Large intestine (tissue), 3 donors: Measurements from ENCODE around the gene RRP12. TPM values are rescaled to one million over a fixed set of nuclear protein-coding genes. Genes with fewer than 3 reads are reported as not detected.
A peak's percentile ranks its signal among the peaks of the same experiment; 100 is the strongest.

ENCODE experiments used
- DNase-seq, 2 donors: peaks; one replicate each; pipeline versions ENCODE4 v3.0.0 to v3.0.0-alpha.2; 2013
- H3K27ac ChIP-seq: one replicate; pipeline ENCODE4 v1.5.1; 2013; ENCODE audit warnings: low read length
- H3K27me3 ChIP-seq: 2 replicates; pipeline ENCODE4 v1.6.1; 2013; ENCODE audit warnings: low read length; ENCODE audit not compliant: control insufficient read depth, insufficient read depth
- H3K36me3 ChIP-seq: 2 replicates; pipeline ENCODE4 v1.6.1; 2013; ENCODE audit warnings: low read length; ENCODE audit not compliant: control insufficient read depth, insufficient read depth
- H3K4me1 ChIP-seq: one replicate; pipeline ENCODE4 v1.6.1; 2013; ENCODE audit warnings: low read length; ENCODE audit not compliant: control insufficient read depth, insufficient read depth
- H3K4me3 ChIP-seq: one replicate; pipeline ENCODE4 v1.5.1; 2013; ENCODE audit warnings: low read length
- H3K9me3 ChIP-seq: one replicate; pipeline ENCODE4 v1.6.1; 2013; ENCODE audit warnings: mild to moderate bottlenecking, low read depth, low read length, moderate library complexity; ENCODE audit not compliant: control insufficient read depth
- WGBS: methylation state at CpG from one replicate; pipeline ENCODE4 v1.1.5; 2013; ENCODE audit warnings: low lambda C conversion rate; ENCODE audit not compliant: insufficient coverage; 5-methylcytosine and 5-hydroxymethylcytosine counted together
- polyA plus RNA-seq: library from polyadenylated mRNA; unstranded; fragments of 120-200 nt; gene quantifications from one replicate; pipeline ENCODE4 v1.2.1, GENCODE V29; 2013

The RRP12 gene
- polyA plus RNA-seq, 1 donor: 25.3 TPM

DNA sequence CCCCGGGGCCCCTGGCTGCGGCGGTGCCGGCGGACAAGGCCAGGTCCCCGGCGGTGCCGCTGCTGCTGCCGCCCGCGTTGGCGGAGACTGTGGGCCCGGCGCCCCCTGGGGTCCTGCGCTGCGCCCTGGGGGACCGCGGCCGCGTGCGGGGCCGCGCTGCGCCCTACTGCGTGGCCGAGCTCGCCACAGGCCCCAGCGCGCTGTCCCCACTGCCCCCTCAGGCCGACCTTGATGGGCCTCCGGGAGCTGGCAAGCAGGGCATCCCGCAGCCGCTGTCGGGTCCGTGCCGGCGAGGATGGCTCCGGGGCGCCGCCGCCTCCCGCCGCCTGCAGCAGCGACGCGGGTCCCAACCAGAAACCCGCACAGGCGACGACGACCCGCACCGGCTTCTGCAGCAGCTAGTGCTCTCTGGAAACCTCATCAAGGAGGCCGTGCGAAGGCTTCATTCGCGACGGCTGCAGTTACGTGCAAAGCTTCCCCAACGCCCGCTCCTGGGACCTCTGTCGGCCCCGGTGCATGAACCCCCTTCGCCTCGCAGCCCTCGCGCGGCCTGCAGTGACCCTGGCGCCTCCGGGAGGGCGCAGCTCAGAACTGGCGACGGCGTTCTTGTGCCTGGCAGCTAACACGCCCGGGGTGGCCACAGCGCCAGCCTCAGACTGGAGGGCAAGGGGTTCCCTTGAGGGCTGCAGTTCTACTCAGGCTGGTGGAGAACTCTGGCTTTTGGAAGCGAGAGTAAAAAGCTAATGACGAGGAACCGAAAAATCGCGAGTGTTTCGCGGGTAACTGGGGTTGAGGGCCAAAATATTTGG, 81.3 kb downstream of the RRP12 start:
- peak overlapping the region; percentile 74 for H3K4me3 ChIP-seq
- H3K27ac ChIP-seq: peak overlapping the region; percentile 24
- peak in 1 of 2 donors; percentile 75 for DNase-seq
- no peaks in the 10 kb centered on the region for H3K36me3 ChIP-seq
- peaks cover 11% of the 10 kb centered on the region for H3K4me1 ChIP-seq
- no CpG with 5 or more reads among the region's 83 CpGs for WGBS
- H3K9me3 ChIP-seq: no peaks in the 10 kb centered on the region
- H3K27me3 ChIP-seq: peaks cover 21% of the 10 kb centered on the region

DNA sequence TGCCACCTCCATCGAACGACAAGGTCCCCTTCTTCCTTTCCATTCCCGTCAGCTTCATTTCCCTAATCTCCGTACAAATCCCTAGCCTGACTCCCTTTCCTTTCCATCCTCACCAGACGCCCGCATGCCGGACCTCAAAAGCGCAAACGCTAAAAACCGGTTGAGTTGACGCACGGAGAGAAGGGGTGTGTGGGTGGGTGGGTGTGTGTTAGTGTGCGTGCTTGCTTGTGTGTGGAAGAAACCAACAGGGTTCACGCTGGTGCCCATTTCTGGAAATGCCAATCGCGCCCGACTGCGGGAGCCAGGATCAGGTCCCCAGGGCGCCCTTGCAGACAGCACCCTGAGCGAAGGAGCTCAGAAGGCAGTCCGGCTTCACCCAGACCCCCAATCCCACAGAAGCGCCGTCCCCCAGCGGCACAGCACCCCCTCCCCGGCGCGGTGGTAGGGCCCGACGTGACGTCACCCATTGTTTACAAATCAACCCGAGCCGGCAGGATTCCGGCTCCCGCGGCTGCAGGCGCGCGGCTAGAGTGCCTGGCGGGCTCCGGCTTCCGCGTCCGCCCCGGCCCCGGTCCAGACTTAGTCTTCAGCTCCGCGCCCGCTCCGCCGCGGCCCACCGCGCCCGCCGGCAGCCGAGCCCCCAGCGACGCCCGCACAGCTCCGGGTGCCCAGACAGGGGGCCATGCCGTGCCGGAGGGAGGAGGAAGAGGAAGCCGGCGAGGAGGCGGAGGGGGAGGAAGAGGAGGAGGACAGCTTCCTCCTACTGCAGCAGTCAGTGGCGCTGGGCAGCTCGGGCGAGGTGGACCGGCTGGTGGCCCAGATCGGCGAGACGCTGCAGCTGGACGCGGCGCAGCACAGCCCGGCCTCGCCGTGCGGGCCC, 82.1 kb downstream of the RRP12 start, which contains the start of gene FRAT1:
FRAT1 (plus strand) TSS at position 500 of the 880 bp plus-strand sequence; CDS start at position 683, 183 bp downstream.
- no peaks in the 10 kb centered on the region for H3K36me3 ChIP-seq
- DNase-seq: peak; percentile 80 to 94
- peak within 1 kb of the TSS; percentile 92 for H3K27ac ChIP-seq
- no peaks in the 10 kb centered on the region for H3K9me3 ChIP-seq
- H3K27me3 ChIP-seq: peaks cover 21% of the 10 kb centered on the region
- H3K4me3 ChIP-seq: peak within 1 kb of the TSS; percentile 74
- peaks cover 11% of the 10 kb centered on the region for H3K4me1 ChIP-seq
- WGBS: no CpG with 5 or more reads among the region's 79 CpGs

DNA sequence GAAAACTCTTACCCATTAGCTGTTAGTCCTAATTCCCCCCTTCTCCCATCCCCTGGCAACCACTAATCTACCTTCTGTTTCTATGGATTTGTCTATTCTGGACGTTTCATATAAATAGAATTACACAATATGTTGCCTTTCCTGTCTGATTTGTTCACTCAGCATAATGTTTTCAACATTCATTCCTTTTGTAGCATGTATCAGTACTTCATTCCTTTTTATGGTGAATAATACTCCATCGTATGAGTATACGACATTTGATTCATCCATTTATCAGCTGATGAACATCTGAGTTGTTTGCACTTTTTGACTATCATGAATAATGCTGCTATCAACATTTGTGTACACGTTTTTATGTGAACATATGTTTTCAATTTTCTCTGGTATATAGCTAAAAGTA, 86.5 kb downstream of the RRP12 start:
- no peak overlapping the region for H3K27ac ChIP-seq
- H3K27me3 ChIP-seq: no peaks in the 10 kb centered on the region
- WGBS: 33% methylated on average over 1 of the region's 4 CpGs
- H3K4me1 ChIP-seq: peaks cover 3% of the 10 kb centered on the region
- no peaks in the 10 kb centered on the region for H3K9me3 ChIP-seq
- no peak overlapping the region for H3K4me3 ChIP-seq
- no peak for DNase-seq
- no peaks in the 10 kb centered on the region for H3K36me3 ChIP-seq

DNA sequence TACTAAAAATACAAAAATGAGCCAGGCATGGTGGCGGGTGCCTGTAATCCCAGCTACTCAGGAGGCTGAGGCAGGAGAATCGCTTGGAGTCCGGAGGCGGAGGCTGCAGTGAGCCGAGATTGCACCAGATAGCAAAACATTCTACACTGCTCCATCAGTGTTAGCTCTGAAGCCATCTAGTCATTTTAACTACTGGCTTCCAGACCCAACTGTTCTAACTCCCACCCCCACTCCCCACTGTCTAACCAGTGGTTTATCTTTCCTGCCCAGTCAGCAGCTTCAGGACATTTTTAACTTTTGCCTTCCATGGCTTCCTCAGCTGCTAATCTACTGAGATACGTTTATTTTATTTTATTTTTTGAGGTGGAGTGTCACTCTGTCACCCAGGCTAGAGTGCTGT, 88.2 kb downstream of the RRP12 start:
- DNase-seq: no peak
- Histone ChIP-seq H3K4me3 (no peak overlapping the region), H3K4me1 (no peaks in the 10 kb centered on the region), H3K36me3 (no peaks in the 10 kb centered on the region), H3K9me3 (no peaks in the 10 kb centered on the region), H3K27ac (no peak overlapping the region), H3K27me3 (no peaks in the 10 kb centered on the region)
- WGBS: 67% methylated on average over 1 of the region's 6 CpGs

DNA sequence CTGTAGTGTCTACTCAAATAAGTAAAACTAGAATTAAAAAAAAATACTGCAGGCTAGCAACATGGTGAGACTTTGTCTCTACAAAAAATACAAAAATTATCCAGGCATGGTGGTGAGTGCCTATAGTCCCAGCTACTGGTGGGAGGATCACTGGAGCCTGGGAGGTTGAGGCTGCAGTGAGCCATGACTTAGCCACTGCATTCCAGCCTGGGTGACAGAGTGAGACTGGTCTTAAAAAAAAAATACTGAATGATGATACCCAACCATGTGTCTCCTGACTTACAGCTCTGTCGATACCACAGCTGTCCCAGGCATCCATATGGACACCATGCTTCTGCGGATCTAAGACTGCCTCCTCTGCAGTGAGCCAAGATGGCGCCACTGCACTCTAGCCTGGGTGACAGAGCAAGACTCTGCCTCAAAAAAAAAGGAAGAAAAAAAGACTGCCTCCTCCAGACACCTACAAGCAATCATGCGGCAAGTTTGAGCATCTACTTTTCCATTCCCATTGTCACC, 90.0 kb downstream of the RRP12 start:
- Histone ChIP-seq H3K4me3 (no peak overlapping the region), H3K4me1 (no peaks in the 10 kb centered on the region), H3K27ac (no peak overlapping the region), H3K9me3 (no peaks in the 10 kb centered on the region), H3K27me3 (no peaks in the 10 kb centered on the region), H3K36me3 (no peaks in the 10 kb centered on the region)
- no CpG with 5 or more reads among the region's 4 CpGs for WGBS
- DNase-seq: no peak

DNA sequence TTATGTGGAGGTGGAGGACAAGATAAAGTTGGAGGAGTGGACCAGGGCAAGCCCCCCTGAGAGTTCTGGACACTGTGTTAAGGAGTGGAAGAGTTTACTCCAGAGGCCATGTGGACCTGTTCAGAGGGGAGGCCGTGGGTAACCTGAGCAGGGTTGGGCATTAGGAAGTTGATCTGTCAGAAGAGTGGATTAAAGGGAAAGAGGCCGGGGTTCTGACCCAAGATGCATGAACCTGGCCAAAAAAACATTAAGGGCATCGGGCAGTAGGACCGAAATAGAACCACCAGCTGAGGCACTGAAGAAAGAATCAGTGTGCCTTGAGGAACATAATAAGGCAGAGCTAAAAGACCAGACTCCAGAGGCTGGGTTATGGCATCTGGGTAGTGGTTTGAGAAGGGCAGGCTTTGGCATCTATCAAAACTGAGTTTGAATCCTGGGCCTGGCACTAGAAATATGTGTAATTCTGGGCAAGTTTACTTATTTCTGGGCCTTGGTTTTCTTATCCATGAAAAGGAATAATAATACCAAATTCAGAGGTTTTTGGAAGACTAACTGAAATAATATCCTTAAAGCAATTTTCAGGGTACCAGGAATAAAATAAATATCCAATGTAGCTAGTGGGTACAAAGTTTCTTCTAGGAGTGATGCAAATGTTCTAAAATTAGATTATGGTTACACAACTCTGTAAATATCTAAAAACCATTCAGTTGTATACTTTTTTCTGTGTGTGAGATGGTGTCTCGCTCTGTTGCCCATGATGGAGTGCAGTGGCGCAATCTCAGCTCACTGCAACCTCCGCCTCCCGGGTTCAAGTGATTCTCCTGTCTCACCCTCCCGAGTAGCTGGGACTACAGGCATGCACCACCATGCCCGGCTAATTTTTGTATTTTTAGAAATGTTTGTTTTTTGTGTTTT, 93.0 kb downstream of the RRP12 start:
- H3K9me3 ChIP-seq: no peaks in the 10 kb centered on the region
- no peaks in the 10 kb centered on the region for H3K36me3 ChIP-seq
- H3K27ac ChIP-seq: no peak overlapping the region
- H3K27me3 ChIP-seq: no peaks in the 10 kb centered on the region
- no peaks in the 10 kb centered on the region for H3K4me1 ChIP-seq
- no peak overlapping the region for H3K4me3 ChIP-seq
- no peak for DNase-seq
- 0% methylated on average over 1 of the region's 10 CpGs for whole genome bisulfite sequencing

DNA sequence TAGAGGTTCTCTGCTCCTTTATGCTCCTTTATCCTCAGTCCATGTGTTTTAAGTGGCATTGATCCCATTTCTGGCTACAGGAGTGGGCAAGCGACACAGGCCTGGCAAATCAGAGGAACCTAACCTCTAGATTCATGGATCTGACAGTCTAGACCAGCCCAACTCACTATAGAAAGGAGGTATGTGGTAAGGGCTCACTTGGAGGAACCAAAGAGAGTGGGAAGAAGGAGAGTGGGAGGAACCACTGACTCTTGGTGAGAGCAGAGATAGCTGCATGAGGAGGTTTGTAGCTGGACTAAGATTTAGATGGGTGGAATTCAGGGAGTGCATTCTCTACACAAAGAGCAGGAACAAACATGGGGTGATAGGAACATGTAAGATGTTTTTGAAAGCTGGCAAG, 93.7 kb downstream of the RRP12 start:
- Histone ChIP-seq H3K27me3 (no peaks in the 10 kb centered on the region), H3K9me3 (no peaks in the 10 kb centered on the region), H3K4me1 (no peaks in the 10 kb centered on the region), H3K4me3 (no peak overlapping the region), H3K36me3 (no peaks in the 10 kb centered on the region), H3K27ac (no peak overlapping the region)
- no peak for DNase-seq
- no CpG with 5 or more reads among the region's 1 CpG for WGBS

Other genes starting within 250 kb of the RRP12 start
- gene SLIT1, start 215.4 kb downstream of the RRP12 start, polyA plus RNA-seq: 1.6 TPM
- gene ARHGAP19, start 108.7 kb downstream of the RRP12 start, polyA plus RNA-seq: 17.2 TPM
- 5.6 TPM for gene FRAT1, start 82.1 kb downstream of the RRP12 start, polyA plus RNA-seq
- gene FRAT2, start 66.6 kb downstream of the RRP12 start, polyA plus RNA-seq: 26.0 TPM
- 138 TPM for gene PGAM1, start 24.9 kb upstream of the RRP12 start, polyA plus RNA-seq
- gene EXOSC1, start 44.7 kb upstream of the RRP12 start, polyA plus RNA-seq: 39.1 TPM
- gene ZDHHC16, start 44.8 kb upstream of the RRP12 start, polyA plus RNA-seq: 30.7 TPM
- 62.5 TPM for gene MMS19, start 97.1 kb upstream of the RRP12 start, polyA plus RNA-seq
- 4.1 TPM for gene UBTD1, start 97.6 kb upstream of the RRP12 start, polyA plus RNA-seq
- 0.13 TPM for gene ANKRD2, start 171.4 kb upstream of the RRP12 start, polyA plus RNA-seq
- 3.2 TPM for gene HOGA1, start 183.0 kb upstream of the RRP12 start, polyA plus RNA-seq
- 0.09 TPM for gene C10orf62, start 188.4 kb upstream of the RRP12 start, polyA plus RNA-seq
- gene MORN4, start 232.2 kb upstream of the RRP12 start, polyA plus RNA-seq: 18.7 TPM
- 37.4 TPM for gene PI4K2A, start 239.3 kb upstream of the RRP12 start, polyA plus RNA-seq